Mammary epithelial cell (primary cell): ENCODE results near the gene KRTAP10-4.

Source experiments
- CTCF ChIP-seq, 2 donors: IDR thresholded peaks in 1 of 2; conservative IDR thresholded peaks in 1 of 2; 2 replicates each; pipeline ENCODE4 v1.5.1; 2011 to 2012; ENCODE audit warnings: inconsistent platforms in 2 of 2, low read length in 2 of 2, mild to moderate bottlenecking in 2 of 2, control low read depth in 1 of 2, low read depth in 1 of 2; ENCODE audit not compliant: insufficient read depth in 1 of 2; ENCODE audit errors: extremely low read depth in 1 of 2
- EZH2 ChIP-seq: IDR thresholded peaks from 2 replicates; pipeline ENCODE4 v1.6.1; 2012; ENCODE audit warnings: low read length, inconsistent platforms, borderline replicate concordance

GRCh38 chr21:44583800-44584147 lies 10.2 kb downstream of the KRTAP10-4 start:
- TF ChIP-seq CTCF (conservative IDR thresholded peaks at IDR 0.05 in 1 of 2, IDR thresholded peaks at IDR 0.05 in 1 of 2; ENCODE audit: extremely low read depth in 1 of 2, insufficient read depth in 1 of 2, low read depth in 1 of 2, low read length in 2 of 2) (no peak), EZH2 (no peak)
